Thymus (tissue), 11 donors: ENCODE results near the gene USP46. TPM values are rescaled to one million over a fixed set of nuclear protein-coding genes. Genes with fewer than 3 reads are reported as not detected.

Experiments
- DNase-seq, 9 donors: peaks; one replicate each; pipeline ENCODE4 v3.0.0-alpha.2; 2013; ENCODE audit warnings: low spot score in 9 of 9, low read depth in 6 of 9, missing footprints in 1 of 9
- H3K27ac ChIP-seq, 2 donors: one replicate each; pipeline ENCODE4 v1.5.1; 2013; ENCODE audit warnings: control low read depth in 1 of 2, low read depth in 1 of 2, low read length in 1 of 2, mild to moderate bottlenecking in 1 of 2, moderate library complexity in 1 of 2
- H3K27me3 ChIP-seq, 2 donors: one replicate each; pipeline ENCODE4 v1.5.1; 2013; ENCODE audit warnings: low read length in 1 of 2; ENCODE audit not compliant: control insufficient read depth in 2 of 2, insufficient read depth in 1 of 2
- H3K36me3 ChIP-seq, 2 donors: one replicate each; pipeline ENCODE4 v1.5.1; 2013; ENCODE audit warnings: low read length in 1 of 2, mild to moderate bottlenecking in 1 of 2, moderate library complexity in 1 of 2; ENCODE audit not compliant: control insufficient read depth in 2 of 2, insufficient read depth in 2 of 2
- H3K4me1 ChIP-seq, 2 donors: one replicate each; pipeline ENCODE4 v1.5.1; 2013; ENCODE audit warnings: low read length in 2 of 2; ENCODE audit not compliant: control insufficient read depth in 2 of 2, insufficient read depth in 2 of 2
- H3K4me3 ChIP-seq, 2 donors: one replicate each; pipeline ENCODE4 v1.5.1; 2013; ENCODE audit warnings: low read length in 2 of 2, control low read depth in 1 of 2, mild to moderate bottlenecking in 1 of 2
- H3K9me3 ChIP-seq, 2 donors: one replicate each; pipeline ENCODE4 v1.5.1; 2013; ENCODE audit warnings: low read length in 1 of 2, mild to moderate bottlenecking in 1 of 2; ENCODE audit not compliant: control insufficient read depth in 2 of 2, insufficient read depth in 1 of 2
- WGBS: extraction: QIAGEN DNeasy Blood & Tissue Kit; methylation state at CpG from one replicate; pipeline ENCODE4 v1.1.7; 2013; 5-methylcytosine and 5-hydroxymethylcytosine counted together
- polyA plus RNA-seq: library from polyadenylated mRNA; stranded (reverse); fragments of 200-250 nt; gene quantifications from one replicate; pipeline ENCODE4 v1.2.3, GENCODE V29; 2013
- total RNA-seq: library from RNA; stranded (reverse); fragments of 120-200 nt; gene quantifications from one replicate; pipeline ENCODE4 v1.2.4, GENCODE V29; 2013
- donor health status: healthy.

USP46 gene
- total and polyA plus RNA-seq, 2 donors, result 5.2 to 6.3 TPM

- no peak for DNase-seq
- no peaks in the 10 kb centered on the region for H3K36me3 ChIP-seq
- 95% methylated on average over 4 of the region's 4 CpGs for WGBS
- H3K27me3 ChIP-seq, result peaks cover 22 to 35% of the 10 kb centered on the region in 2 donors
- H3K4me3 ChIP-seq, result no peak overlapping the region
- H3K27ac ChIP-seq, result no peak overlapping the region
- H3K4me1 ChIP-seq, result peaks cover 7 to 19% of the 10 kb centered on the region in 2 donors
- H3K9me3 ChIP-seq, result no peaks in the 10 kb centered on the region
These were observed 3.0 kb upstream of the USP46 start for GRCh38 chr4:52661966-52662690.

- Histone ChIP-seq H3K9me3 (no peaks in the 10 kb centered on the region), H3K27ac (no peak overlapping the region), H3K4me3 (no peak overlapping the region), H3K4me1 (peaks cover 7 to 25% of the 10 kb centered on the region in 2 donors), H3K36me3 (no peaks in the 10 kb centered on the region), H3K27me3 (peaks cover 22 to 35% of the 10 kb centered on the region in 2 donors)
- 97% methylated on average over 6 of the region's 6 CpGs for WGBS
- no peak for DNase-seq
These were observed 1.5 kb upstream of the USP46 start for GRCh38 chr4:52660643-52661042.

- H3K27me3 ChIP-seq, result peaks cover 22 to 35% of the 10 kb centered on the region in 2 donors
- DNase-seq, result peak in 1 of 9 donors; percentile 39
- H3K27ac ChIP-seq, result peak overlapping the region; percentile 43 to 68
- no peaks in the 10 kb centered on the region for H3K36me3 ChIP-seq
- no peaks in the 10 kb centered on the region for H3K9me3 ChIP-seq
- WGBS, result 2% methylated on average over 45 of the region's 45 CpGs
- peak overlapping the region; percentile 52 to 74 for H3K4me3 ChIP-seq
- H3K4me1 ChIP-seq, result peaks cover 7 to 25% of the 10 kb centered on the region in 2 donors
These were observed 691 bp upstream of the USP46 start for GRCh38 chr4:52659722-52660261.

- Histone ChIP-seq H3K9me3 (no peaks in the 10 kb centered on the region), H3K27me3 (peaks cover 22 to 35% of the 10 kb centered on the region in 2 donors), H3K4me3 (peak overlapping the region; percentile 33 to 74), H3K4me1 (peaks cover 7 to 25% of the 10 kb centered on the region in 2 donors), H3K27ac (no peak overlapping the region), H3K36me3 (no peaks in the 10 kb centered on the region)
- 2% methylated on average over 33 of the region's 33 CpGs for WGBS
- DNase-seq, result no peak
These were observed 480 bp downstream of the USP46 start for GRCh38 chr4:52658641-52659000.

GRCh38 chr4:52657618-52658501 is 1.2 kb downstream of the USP46 start:
- Histone ChIP-seq H3K9me3 (no peaks in the 10 kb centered on the region), H3K36me3 (no peaks in the 10 kb centered on the region), H3K4me1 (peaks cover 7 to 25% of the 10 kb centered on the region in 2 donors), H3K27ac (peak overlapping the region in 1 of 2 donors; percentile 63), H3K4me3 (peak overlapping the region in 1 of 2 donors; percentile 33), H3K27me3 (peaks cover 22 to 35% of the 10 kb centered on the region in 2 donors)
- peak in 1 of 9 donors; percentile 20 for DNase-seq
- 93% methylated on average over 18 of the region's 18 CpGs for WGBS

- H3K9me3 ChIP-seq, result no peaks in the 10 kb centered on the region
- WGBS, result 89% methylated on average over 8 of the region's 8 CpGs
- no peak overlapping the region for H3K4me3 ChIP-seq
- H3K27ac ChIP-seq, result peak overlapping the region in 1 of 2 donors; percentile 63
- no peaks in the 10 kb centered on the region for H3K36me3 ChIP-seq
- H3K4me1 ChIP-seq, result peaks cover 7 to 25% of the 10 kb centered on the region in 2 donors
- H3K27me3 ChIP-seq, result peaks cover 22 to 35% of the 10 kb centered on the region in 2 donors
- no peak for DNase-seq
These were observed 1.8 kb downstream of the USP46 start for GRCh38 chr4:52657292-52657617.

- DNase-seq, result no peak
- Histone ChIP-seq H3K27ac (no peak overlapping the region), H3K4me3 (no peak overlapping the region)
These were observed 3.6 kb downstream of the USP46 start for GRCh38 chr4:52655506-52655905.

GRCh38 chr4:52651996-52652672 is 7.0 kb downstream of the USP46 start:
- no peaks in the 10 kb centered on the region for H3K9me3 ChIP-seq
- no peaks in the 10 kb centered on the region for H3K27me3 ChIP-seq
- H3K36me3 ChIP-seq, result no peaks in the 10 kb centered on the region
- 95% methylated on average over 2 of the region's 2 CpGs for WGBS
- peaks cover 0 to 6% of the 10 kb centered on the region in 2 donors for H3K4me1 ChIP-seq
- DNase-seq, result no peak
- no peak overlapping the region for H3K27ac ChIP-seq
- no peak overlapping the region for H3K4me3 ChIP-seq

More at GRCh38 chr4:52655506-52655905, 3.6 kb downstream of the USP46 start:
- H3K36me3 ChIP-seq, result no peaks in the 10 kb centered on the region
- peaks cover 14 to 29% of the 10 kb centered on the region in 2 donors for H3K27me3 ChIP-seq
- peaks cover 7 to 25% of the 10 kb centered on the region in 2 donors for H3K4me1 ChIP-seq
- H3K9me3 ChIP-seq, result no peaks in the 10 kb centered on the region
